ENCODE measurements around the gene MRPL37. TPM values are rescaled to one million over a fixed set of nuclear protein-coding genes. Genes with fewer than 3 reads are reported as not detected.
"Not testable (repeated sequence)": the region's sequence is repeated elsewhere in the genome, so short reads cannot be mapped to it uniquely, and the experiment has no call there.

The MRPL37 gene
- total RNA-seq, 1 experiment from 2014 or later, result 144 TPM

DNA sequence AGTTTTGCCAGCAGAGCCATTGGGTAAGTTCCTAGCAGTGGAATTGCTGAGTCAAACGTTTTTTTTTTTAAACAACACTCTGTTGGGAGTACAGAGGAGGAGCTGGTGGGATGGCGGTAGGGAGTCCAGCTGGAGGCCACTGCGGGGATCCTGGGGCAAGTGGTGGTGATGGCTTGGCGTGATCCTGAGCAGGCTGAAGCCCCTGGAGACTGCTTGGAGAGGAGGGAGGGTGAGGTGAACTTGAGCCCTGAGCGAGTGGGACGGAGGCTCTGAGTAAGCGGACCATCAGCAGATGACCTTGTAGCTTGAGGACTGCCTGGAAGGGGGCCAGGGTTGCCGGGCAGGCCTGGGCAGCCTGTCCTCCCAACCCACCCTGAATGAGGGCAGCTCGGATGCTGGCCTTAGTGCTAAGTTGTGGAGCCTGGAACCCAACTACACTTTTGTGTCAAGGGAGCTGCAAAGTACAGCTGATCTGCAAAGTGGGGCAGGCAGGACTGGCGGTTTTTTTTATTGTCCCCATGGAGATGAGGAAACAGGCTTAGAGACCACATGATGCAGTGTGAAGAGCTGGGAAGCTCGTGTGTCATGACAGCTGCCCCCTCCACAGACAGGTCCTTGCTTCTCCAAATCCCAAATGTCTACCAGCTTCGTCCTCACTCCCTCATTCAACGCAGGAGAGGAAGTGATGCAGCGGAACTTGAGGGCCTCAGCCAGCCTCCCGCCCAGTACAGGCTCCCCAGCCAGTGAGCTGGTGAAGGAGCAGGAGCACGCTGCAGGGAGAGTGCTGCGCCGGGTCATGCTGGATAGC is 20.2 kb downstream of the MRPL37 start:
- DNase-seq (ENCODE audit: low read depth), result no peak

DNA sequence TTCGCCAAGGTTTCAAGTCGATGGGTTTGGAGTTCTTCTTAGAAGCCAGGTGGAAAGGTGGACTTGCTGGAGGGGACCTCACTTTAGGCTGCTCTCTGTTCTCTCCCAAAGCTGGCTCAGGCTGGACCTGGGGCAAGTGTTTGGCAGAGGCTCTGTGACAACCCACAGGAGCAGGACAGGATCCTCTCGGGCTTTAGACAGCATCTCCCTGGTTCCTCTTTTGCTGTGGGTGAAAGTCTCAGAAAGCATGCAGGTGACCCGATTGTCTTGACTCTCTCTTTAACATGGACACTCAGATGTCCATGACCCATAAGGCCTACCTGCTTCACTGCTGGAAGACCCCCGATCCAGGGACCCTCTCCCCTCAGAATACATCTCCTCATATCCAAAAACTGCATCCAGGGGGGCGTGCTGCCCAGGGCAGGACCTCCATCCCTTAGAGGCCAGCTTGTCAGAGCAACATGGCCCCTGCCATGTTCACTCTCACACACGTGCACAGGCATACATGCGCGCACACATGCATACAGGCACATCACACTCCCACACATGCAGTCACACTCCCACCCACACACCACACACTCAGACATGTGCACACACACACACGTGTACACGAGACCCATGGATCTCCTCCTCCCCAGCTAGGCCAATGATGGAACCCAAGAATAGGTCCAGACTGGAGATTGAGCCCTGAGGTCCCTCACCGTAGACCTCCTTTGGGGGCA is 21.3 kb downstream of the MRPL37 start:
- DNase-seq (ENCODE audit: low read depth), result no peak

DNA sequence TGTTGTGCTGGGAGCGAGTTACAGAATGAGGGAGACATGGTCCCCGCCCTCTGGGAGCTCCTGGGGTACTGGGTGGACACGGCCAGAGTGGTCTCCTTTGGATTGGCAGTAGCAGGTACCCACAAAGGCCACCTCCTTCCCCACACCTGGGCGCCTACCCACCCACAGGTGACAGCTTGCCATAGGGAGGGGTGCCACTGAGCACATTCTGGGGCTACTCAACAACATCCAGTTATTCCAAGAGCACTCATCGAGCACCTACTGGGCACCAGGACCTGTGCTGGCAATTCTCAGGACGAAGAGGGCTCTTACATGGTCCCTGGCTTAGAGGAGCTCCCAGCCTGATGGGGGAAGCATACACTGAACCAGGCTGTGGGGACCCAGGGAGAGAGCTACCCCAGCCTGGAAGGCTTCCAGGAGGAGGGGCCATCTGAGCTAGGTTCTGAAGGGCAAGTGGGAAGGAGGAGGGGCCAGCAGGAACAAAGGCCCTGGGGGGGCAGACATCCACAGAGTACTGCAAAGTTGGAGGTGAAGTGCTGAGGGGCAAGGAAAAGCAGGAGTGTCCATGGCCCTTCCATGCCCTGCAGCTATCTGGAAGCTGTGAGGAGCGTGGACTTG is 22.0 kb downstream of the MRPL37 start:
- DNase-seq (ENCODE audit: low read depth), result no peak

DNA sequence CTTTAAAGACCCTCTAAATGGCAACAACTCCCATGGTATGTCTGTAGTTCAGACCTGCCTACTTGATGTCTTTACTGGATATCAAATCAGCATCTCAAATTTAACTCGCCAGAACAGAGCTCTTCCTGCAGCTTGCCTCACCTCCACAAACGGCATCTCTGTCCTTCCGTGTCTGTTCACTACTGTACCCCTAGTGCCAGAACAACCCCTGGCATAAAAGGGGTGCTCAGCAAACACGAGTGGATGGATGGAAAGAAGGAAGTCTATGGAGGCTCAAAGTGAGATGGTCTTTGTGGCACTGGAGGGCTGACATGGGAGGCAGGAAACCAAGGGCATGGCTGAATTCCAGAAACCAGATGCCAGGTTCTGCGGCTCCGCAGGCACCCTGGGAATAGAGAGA is 22.7 kb downstream of the MRPL37 start:
- no peak for DNase-seq (ENCODE audit: low read depth)

DNA sequence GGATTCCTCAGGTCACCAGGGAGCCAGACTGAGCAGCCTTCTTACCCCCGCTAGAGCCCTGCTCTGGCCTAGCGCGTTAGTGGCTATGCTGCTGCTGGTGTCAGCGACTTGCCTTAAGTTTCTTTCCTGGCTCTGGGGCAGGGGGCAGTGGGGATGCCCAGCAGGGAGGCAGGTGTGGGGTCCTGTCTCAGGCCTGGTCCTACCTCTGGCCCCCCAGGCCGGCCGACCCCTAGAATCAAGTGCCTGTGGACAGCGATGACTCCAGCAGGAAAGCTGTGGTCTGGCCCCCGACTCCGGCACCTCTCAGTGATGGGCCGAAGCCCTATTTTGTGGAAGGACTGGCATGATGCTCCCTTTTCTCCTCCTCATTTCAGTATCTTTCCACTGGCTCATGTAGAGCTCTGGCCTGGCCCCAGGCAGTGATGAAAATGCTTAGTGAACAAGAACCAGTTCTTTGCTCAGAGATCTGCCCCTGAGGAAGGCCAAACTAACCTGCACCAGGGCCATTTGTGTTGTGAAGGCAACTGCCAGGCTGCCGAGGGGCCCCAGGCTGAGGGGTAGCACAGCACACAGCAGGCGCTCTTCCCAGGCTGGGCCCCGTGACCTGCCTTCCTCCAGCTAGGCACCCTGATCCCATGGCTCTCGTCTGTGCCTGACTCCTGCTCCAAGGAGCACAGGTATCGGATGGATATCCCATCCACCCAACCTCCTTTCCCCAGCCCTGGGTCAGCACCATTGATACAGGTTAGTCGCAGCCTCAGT is 23.7 kb downstream of the MRPL37 start:
- no peak for DNase-seq (ENCODE audit: low read depth)

DNA sequence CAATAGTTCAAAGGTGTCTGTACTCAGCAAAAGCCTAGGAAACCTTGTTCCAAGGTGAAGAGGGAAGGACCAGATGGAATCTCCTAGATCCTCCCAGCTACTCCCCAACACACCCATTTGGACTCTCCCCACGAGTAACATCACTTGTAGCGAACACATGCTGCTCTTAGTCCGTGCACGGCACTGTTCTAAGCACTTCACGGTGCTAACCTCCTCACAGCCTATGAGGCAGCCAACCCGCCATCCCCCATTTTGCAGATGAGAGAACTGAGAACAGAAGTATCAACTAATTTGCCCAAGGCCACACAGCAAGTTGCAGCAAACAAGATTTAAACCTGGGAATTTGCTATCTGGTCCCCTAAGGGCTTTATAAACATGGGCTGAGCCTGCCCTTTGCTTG is 24.3 kb downstream of the MRPL37 start:
- DNase-seq (ENCODE audit: low read depth), result no peak

DNA sequence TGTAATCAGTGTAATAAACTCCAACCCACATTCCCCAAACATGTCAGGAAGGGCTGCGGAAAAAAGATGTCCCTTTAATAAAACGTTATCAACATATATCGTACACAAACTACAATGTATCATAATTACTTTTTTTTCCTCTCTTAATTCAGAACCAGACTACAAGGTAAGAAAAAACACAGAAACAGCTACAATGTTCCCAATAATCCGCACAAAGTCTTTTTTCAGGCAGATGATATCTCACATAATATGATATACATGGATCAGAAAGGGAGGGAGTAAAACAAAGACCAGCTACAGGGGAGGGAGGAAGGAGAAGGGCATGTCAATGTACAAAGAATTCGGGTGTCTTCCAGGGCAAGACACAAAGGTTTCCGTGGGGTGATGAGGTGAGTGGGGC is 25.4 kb downstream of the MRPL37 start:
- no peak for DNase-seq (ENCODE audit: low read depth)

DNA sequence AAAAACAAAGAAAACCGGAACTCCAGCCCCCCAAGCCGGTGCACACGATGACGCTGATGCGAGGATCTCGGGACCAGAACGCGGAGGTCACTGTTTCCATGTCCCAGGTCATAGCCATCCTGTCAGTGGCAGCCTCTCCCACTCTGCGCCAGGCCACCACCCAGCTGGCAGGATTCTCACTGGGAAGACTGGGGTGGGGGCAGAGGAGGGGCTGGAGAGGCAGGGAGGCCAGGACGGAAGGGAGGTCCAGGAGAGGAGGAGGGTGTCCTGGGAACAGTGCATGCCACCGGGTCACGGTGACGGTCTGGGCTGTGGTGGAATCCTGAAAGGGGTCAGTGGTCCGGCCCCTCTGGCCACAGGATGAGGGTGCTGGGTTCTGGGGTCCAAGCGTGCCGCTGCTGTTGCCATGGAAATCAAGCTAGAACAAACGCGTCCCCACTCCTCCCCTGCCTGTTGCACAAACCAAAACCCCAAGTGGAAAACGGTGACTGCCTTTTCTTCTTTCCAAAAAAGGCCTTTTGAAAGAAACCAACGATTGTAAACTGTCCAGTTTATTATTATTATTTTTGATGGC is 26.1 kb downstream of the MRPL37 start:
- DNase-seq (ENCODE audit: low read depth), result no peak

DNA sequence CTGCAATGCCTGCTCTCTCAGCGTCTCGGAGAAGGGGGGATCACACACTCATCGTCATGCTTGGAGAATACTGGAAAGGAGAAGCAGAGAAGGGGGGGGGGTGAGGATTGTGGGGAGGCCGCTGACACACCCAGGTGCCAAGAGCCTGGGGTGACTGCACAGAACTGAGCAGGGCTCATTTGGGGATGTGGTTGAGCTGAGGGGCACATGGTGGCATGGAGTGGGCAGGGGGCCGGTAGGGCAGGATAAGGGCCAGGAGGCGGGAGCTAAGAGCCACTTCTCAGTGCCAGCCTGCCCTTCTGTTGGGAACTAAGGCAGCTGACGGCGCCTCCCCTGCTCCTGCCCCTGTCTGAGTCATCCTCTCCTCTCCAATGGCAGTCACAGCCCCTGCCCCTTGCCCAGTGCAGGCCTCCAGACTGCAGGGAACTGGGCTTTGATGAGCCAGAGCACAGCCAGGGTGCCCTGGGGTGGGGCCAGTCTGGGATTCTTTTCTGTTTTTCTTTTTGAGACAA is 27.2 kb downstream of the MRPL37 start:
- DNase-seq (ENCODE audit: low read depth), result peak; percentile 81

DNA sequence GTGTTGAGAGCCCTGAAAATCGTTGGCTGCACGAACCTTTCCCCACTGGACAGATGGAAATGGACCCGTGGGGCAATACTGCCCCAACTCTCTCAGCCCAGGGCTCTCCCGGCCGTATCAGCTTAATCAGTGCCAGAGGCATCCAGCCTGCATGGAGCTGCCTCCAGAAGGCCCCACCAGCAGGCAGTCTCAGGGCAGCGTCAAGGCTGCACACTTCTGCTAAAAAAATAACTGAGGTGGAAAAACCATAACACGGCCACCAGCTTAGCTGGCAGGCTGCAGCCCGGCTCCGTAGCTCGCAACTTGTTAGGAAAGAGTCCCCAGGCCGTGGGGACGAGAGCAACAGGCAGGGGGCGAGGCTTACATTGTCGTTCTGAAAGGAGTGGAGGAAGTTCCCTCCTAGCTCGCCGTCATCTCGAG is 27.9 kb downstream of the MRPL37 start:
- DNase-seq (ENCODE audit: low read depth), result no peak

DNA sequence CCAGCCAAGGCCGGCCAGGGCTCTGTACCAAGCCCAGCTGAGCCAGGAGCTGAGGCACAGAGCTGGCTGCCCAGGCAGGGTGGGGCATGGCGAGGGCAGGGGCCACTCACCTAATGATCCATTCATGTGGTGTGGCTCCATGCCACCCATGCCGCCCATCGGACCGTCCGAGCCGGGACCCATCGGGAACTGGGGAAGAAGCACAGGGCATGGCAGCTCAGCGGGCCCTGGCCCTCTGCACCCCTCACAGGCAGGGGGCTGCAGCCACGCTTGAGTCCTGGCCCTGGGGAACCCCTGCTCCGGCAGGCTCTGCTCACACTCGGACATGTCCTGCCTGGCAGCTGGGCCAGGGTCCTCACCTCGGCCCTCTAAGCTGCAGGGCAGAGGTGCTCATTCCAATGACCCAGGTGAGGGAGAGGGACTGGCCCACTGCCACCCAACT is 28.7 kb downstream of the MRPL37 start:
- no peak for DNase-seq (ENCODE audit: low read depth)

DNA sequence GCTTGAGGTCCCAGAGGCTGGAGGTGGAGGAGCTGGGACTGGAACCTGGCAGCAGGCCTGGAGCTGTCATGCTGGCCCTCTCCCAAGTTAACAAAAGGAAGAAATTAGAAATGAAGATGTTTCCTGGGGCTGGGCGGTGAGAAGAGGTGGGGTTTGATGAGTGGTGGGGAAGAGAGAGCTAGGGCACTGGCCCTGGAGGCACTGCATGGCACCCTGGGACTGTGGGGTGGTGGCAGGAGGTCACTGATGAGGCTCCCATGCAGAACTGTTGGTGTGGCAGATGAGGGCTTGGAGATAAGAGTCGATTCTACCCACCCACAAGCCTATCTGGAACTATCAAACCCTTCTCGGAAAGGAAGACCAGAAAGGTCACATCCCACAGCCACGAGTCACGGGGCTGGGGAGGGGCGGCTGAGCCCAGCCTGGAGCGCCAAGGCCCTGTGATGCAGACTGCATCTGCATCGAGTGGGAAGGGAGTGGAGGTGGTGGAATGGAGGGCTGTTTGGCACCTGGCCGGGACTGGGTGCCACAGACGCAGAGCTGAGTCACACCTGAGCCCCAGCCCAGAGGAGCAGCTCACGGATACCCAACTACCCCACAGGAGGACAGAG is 29.4 kb downstream of the MRPL37 start:
- peak; percentile 66 for DNase-seq (ENCODE audit: low read depth)

DNA sequence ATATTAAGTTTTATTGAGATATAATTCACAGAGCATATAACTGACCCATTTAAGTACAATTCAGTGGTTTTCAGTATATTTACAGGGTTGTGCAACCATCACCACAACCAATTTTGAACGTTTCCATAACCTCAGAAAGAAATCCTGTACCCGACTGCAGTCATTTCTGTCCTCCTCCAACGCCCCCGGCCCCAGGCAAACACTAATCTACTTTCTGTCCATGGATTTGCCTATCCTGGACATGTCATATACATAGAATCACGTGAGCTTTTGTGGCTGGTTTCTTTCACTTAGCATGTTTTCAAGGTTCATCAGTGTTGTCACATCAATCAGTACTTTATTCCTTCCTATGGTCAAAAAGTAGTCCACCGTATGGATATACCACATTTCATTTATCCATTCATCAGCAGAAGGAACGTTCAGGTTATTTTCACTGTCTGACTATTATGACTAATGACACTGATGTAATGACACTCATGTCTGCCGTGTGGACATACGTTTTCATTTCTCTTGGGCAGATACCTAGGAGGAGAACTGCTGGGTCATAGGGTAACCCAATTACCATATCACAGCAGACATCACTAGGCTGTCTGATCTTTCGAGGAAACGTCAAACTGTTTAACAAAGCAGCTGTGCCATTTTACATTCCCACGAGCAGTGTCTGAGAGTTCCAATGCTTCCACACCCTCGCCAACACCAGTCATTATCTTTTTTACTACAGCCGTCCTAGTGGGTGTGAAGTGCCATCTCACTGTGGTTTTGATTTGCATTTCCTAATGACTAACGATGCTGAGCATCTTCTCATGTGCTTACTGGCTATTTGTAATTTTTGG is 30.8 kb downstream of the MRPL37 start:
- no peak for DNase-seq (ENCODE audit: low read depth)

DNA sequence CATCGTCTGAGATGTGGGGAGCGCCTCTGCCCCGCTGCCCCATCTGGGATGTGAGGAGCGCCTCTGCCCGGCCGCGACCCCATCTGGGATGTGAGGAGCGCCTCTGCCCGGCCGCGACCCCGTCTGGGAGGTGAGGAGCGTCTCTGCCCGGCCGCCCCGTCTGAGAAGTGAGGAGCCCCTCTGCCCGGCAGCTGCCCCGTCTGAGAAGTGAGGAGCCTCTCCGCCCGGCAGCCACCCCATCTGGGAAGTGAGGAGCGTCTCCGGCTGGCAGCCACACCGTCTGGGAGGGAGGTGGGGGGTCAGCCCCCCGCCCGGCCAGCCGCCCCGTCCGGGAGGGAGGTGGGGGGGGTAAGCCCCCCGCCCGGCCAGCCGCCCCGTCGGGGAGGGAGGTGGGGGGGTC is 33.2 kb downstream of the MRPL37 start:
- DNase-seq (ENCODE audit: low read depth), result not testable (repeated sequence)

DNA sequence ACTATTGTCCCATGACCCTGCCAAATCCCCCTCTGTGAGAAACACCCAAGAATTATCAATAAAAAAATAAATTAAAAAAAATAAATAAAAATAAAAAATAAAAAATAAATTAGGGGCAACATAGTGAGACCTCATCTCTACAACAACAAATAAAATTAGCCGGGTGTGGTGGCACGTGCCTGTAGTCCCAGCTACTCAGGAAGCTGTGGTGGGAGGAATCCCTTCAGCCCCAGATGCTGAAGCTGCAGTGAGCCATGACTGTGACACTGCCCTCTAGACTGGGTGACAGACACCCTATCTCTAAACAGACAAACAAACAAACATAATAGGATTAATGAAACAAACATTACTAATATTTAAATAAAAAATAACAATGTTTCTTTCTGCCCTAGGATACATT is 34.3 kb downstream of the MRPL37 start:
- no peak for DNase-seq (ENCODE audit: low read depth)

DNA sequence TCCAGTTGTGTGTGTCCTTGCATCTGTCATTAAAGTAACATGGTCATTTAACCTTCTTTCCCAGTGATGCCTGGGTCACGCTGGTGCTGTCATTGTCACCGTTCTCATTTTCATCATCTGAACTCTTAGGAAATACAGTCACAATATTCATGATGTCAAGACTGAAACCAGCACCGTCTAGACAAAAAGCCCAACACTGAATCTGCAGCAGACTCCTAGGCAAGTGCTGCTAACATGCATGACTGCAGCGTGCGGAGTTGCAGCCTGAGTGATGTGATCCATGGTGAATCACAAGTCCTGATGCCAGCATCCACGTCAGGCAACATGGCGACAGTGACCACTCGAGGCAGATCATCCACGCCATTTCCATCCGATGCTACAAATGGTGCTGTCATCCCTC is 37.6 kb downstream of the MRPL37 start:
- no peak for DNase-seq (ENCODE audit: low read depth)

DNA sequence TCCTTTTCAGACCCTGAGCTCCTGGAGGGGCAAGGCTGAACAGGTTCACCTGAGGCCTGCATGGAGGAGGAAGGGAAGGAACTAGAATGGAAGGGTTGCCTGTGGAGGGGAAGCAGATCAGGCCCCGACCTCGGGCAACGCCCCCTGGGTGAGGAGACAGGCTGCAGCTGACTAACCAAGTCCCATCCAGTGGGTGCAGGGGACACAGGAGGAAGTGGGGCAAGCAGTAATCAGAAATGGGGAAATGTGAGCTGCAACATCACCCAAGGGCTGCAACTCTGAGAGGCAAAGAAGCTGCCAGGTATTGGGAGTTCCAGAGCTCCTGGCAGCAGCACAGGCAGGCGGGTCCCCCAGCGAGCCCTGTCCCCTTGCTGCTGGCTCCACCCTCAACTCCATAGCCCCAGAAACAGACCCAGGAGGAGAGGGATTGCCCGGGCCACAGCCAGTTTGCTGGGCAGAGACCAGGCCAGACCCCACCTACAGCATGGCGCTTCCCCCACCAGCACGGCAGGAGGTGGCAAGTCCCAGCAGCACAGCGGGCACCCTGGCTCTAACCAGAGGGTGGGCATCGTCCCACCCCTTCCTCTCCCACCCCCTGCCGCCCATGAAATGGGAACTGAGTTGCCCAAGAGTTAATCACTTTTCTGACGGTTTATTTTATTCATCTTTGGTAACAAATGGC is 38.5 kb downstream of the MRPL37 start:
- no peak for DNase-seq (ENCODE audit: low read depth)

DNA sequence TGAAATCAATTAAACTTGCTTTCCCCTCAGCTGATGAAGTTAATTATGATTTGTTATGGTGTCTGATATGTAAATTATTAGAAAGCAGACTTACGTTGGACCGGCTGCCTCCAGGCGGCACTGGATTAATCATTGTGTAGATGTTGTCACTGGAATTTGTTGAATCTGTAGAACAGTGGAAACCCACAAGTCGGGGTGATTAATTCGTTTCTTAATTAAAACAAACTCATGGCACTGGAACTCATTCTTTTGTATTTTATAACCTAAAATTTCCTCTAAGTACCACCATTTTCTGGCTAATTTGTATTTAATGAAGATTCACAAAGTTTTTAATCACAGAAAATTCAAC is 39.0 kb downstream of the MRPL37 start:
- DNase-seq (ENCODE audit: low read depth), result no peak

DNA sequence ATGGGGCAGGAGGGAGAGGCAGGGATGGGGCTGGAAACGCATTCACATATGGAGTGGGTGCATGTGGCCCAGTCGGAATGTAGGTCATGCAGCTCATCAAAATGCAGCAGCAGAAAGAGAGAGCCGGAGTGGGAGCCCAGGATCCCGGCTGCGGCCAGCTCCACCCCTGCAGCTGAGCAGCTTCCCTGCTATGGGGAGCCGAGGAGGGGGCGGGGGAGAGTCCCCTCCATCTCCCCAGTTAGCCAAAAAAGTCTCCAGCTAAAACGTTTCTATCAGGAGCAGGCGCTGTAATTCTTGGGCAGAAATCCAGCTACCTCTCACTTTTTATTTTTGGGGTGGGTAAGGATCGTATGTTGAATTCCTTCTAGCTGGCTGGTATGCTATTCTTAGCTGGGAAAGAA is 39.7 kb downstream of the MRPL37 start:
- DNase-seq (ENCODE audit: low read depth), result no peak
